HTR-8/SVneo (cell line): ENCODE results near the gene RHOXF2.
A peak's percentile ranks its signal among the peaks of the same experiment; 100 is the strongest.
"Not testable (repeated sequence)": the region's sequence is repeated elsewhere in the genome, so short reads cannot be mapped to it uniquely, and the experiment has no call there.

Experiments used
- DNase-seq: peaks from one replicate; pipeline ENCODE4 v3.0.0; 2011; ENCODE audit warnings: low spot score, mixed read lengths; ENCODE audit not compliant: insufficient read length
- FAIRE-seq: peaks from 2 replicates; lab custom pipeline; 2011; peaks lifted over from hg19 to GRCh38; lab: Jason Lieb, UNC

RHOXF2 gene, protein sequence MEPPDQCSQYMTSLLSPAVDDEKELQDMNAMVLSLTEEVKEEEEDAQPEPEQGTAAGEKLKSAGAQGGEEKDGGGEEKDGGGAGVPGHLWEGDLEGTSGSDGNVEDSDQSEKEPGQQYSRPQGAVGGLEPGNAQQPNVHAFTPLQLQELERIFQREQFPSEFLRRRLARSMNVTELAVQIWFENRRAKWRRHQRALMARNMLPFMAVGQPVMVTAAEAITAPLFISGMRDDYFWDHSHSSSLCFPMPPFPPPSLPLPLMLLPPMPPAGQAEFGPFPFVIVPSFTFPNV

DNA sequence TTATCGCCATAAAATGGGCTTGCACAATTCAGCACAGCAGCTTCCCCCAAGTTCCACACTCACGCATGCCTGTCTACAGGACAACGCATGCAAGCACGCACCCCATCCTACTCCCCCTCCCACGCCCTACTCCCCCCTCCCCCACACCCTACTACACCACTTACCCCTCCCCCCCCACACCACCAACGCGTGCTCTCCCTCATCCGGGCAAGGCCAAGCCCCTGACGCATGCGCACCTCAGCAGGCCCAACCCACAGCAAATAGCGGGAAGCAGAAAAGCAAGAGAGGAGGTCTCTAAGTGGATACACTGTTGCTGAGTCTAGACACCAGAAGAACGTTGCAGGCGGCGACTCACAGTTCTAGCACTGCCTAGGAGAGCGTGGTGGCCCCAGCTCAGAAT is at the start of gene RHOXF2:
TSS of gene RHOXF2 (plus strand) at position 301 of the 400 bp plus-strand sequence. CDS start 138 bp downstream, outside the sequence.
- not testable (repeated sequence) for DNase-seq, FAIRE-seq

DNA sequence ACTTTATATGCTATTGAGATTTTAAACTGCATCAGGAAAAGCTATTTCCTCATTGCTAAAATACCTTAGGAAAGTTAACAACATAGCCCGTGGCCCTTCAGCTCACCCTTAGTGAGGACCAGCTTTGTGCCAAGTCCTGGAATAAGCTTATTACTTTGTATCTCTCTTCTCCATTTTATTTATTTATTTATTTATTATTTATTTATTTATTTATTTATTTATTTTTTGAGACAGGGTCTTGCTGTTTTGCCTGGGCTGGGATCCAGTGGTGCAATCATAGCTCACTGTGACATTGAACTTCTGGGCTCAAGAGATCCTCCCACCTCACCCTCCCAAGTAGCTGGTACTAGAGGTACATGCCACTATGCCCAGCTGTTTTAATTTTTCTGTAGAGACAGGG is 49.0 kb upstream of the RHOXF2 start:
- no peak for FAIRE-seq
- DNase-seq: no peak

DNA sequence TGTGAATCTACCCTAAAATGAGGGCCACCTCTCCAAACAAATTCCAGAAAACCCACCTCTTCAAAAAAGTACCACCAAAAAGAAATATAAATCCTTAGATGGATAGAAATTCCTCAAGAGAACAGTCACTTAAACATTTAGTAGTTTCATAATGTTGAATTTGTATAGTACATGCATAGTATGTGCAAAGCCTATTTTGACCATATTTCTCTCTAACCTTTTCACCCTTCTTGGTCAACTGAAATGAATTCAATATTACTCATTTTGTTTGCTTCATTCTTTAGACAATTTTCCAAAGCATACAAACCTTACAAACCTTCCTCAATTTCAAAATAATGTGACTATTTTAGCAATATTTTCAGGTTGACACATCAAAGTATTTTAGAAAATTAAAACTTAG is 46.8 kb upstream of the RHOXF2 start:
- FAIRE-seq (no peak), DNase-seq (no peak)

DNA sequence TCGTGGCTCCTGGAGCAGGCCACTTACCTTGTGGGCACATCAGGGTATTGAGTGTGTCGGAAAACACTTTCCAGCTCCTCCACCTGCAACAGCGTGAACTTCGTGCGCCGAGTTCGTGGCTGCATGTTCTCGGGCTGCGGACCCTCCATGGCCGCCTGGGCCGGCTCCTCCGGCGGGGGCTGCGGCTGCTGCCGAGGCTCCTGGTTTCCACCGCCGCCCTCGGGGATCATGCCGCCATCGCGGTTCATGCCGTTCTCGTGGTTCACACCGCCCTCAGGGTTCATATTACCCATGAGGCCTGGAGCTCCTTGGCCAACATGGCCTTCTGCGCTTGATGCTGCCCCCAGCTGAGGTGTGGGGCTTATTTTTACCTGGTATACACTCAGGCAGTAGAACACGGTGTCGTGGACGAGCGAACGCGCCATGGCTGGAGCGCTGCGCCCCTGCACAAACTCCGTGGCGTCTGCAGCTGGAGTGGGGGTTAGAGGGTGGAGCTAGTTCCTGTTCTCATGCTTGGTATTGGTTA is 42.9 kb upstream of the RHOXF2 start, which contains the start of gene RHOXF1:
TSS of gene RHOXF1 (minus strand) at position 476 of the 526 bp plus-strand sequence. CDS start at position 425, 51 bp downstream.
- FAIRE-seq (no peak), DNase-seq (no peak)

DNA sequence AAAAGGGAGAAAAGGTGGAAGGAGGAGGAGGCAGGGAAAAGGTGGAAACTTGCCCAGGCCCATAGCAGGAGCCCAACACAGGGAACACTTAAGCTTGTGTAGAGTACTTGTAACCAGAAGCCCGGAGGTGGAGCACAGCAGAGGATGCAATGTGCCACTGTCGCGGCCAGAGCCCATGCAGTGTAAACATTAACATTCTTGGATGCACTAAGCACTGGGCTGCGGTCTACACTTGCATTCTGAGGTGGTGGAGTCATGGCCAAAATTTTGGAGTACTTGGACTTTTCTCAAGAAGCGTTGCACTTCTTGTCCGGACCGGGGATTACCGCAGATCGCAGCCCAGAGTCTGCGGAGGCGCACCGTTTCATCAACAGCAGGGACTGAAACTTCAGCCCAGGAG is 38.2 kb upstream of the RHOXF2 start:
- DNase-seq (no peak), FAIRE-seq (no peak)

DNA sequence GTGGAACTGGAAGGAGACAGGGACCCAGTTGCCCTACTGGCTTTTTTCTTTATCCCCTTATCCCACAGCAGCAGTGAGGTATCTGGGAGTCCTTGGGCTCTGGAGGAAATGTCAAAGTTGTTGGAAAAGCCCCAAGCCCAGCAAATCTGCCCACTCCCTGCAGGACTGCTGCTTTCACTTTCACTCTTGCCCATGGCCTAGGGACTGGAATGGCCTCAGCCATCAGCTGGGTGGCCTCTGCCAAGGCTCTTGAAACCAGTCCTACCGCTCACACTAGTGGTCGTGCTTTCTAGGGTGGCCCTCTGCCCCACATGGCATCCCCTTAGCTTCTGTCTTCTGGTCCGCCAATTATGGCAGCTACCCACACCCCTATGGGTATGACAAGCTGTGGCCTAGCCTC is 33.0 kb upstream of the RHOXF2 start:
- no peak for FAIRE-seq
- no peak for DNase-seq

DNA sequence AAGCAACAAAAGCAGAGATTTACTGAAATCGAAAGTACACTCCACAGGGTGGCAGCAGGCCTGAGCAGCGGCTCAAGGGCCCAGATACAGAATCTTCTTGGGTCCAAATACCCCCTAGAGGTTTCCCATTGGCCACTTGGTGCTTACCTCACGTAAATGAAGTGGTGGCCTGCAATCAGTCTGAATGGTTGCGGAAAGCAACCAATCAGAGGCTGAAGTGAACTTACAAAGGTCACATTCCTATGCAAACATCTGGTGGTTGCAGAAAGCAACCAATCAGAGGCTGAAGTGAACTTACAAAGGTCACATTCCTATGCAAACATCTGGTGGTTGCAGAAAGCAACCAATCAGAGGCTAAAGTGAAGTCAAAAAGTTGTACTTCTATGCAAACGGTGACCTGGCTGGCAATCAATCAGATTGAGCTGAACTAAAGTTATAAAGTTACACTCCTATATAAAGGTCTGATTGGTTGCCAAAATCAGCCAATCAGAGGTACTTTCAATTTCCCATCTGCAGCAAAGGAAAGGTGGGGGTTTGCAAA is 30.0 kb upstream of the RHOXF2 start:
- FAIRE-seq: peak; percentile 54
- DNase-seq: not testable (repeated sequence)

DNA sequence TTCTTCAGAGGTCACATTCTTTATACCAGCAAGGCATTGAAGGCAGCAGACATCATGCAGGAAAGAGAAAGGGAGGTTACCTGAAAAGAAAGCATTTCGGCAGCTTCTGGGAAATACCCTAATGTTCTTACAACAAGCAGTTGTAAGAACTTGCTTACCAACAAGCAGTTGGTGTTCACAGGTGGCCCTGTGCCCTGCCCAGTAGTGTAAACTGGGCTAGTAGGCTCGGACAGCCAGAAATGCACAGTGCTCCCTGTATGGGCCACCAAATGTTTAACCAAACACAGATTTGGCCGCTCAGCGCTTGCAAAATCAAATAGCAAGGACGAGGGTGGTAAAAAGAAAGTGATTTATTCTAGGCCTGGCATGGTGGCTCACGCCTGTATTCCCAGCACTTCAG is 22.3 kb upstream of the RHOXF2 start:
- FAIRE-seq (no peak), DNase-seq (no peak)

DNA sequence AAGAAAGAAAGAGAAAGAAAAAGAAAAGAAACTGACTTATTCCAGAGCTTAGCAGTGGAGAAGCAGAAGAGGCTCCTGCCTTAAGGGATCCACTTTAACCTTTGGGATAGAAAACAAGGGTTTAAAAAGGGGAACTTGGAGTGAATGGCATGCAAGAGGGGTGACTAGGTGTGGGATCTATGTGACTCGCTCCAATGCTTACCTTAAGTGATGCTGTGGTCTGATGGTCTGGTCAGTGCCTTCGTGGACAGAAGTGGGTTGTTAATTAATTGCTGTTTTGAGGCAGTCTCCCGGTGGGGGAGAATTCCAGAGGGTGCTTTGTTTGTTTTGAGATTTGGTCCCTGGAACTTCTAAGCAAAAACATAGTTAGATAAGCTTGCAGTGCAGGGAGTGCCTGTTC is 21.6 kb upstream of the RHOXF2 start:
- FAIRE-seq (no peak), DNase-seq (no peak)

DNA sequence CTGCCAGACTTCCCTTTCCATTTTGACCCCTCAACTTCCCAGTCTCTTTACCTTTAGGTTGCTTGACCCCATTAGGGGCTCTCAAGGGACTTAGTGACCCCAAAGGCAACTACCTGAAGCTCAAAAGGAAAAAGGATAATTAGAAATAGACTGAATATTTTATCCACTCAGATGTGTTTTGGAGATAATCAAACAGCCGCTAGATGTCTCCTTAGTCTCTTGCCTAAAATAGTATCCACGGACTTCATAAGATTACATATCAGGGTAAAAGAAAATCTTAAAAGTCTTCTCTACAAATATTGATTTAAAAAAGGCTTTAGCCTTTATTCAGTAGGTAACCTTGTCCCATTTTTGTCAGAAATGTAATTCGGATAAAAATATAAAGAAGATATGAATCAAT is 21.0 kb upstream of the RHOXF2 start:
- no peak for DNase-seq
- no peak for FAIRE-seq

DNA sequence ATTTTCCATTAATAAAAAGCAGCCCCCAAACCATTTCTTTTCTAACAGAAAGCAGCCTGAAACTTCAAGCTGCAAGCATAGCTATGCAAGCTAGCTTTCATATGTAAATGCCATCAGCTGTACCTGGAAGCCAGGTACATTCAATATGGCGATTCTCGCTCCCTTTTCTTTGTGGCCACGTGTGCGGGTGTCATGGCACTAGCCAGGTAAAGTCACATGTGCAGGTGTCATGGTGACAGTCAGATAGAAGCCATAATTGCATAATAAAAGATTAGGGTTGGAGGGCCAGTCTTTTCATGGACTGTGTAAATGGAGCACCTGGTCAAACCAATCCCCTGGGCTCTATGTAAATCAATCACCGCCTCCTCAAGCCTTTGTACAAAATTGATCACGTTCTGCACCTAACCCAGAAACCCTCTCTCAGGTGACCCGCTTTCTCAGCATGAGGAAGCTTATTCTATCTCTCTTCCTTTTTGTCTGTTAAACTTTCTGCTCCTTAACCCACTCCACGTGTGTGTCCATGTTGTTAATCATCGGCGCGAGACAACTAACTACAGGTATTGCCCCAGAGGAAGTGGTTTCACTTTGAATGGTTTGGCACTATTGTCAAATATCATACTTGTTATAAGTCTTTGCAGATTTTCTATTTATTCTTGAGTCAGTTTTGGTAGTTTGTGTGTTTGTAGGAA is 18.0 kb upstream of the RHOXF2 start:
- DNase-seq: no peak

DNA sequence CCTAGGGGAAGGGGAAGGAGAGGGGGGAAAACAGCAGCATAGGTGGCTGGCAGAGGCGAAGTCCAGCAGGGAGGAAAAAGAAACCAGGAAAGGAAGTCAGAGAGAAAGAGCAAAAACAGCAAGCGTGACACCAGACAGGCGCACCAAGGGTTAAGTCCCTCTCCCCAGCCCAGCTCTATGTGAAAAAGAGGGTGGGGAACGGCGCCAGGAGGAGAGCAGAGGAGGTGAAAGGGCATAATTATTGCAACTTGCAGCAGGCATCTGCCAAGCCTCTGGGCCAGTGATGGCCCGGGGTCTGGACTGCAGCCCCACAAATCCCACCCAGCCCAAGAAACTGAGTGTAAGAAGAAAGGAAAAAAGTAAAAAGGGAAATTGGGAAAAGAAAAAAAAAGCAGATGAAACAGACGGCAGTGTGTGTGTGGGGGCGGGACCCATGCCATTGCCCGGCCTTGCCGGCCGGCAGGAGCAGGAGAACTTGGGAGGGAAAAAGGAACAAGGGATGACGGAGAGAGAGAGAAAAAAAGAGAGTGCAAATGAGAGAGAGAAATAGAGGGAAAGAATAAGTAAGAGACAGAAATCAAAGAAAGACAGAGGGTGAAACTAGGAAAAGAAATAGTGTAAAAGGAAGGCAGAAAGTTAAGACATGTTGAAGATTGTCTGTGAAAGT is 14.1 kb upstream of the RHOXF2 start:
- no peak for DNase-seq
- no peak for FAIRE-seq

More for the DNA sequence above, 18.0 kb upstream of the RHOXF2 start:
- FAIRE-seq: no peak

DNA sequence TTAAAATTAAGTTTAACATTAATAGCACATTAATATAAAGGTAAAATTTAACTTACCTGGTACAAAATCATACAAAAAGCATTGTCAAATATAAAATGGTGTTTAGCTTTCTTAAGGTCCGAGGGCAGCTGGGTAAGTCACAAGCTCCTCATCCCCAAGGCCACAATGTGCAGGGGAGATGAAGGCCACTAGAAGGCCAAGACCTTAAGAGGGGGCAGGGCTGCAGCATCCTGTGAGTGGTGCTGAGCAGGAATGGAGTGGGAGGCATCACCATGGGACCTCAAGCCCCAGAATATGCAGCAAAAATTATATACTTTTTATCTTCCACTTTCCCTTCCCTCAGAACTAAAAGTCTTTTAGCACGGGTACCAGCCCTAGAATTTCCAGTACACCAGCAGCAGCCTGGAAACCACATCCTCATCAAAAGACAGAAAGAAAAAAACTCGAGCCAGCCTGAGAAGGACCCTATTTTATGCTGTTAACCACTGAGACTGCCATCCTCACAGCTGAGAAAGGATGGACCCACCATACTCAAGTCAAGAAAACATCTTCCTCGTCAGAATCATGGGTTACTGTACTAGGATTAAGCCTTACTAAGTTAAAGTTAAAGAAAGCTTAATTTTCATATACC is 13.0 kb upstream of the RHOXF2 start:
- FAIRE-seq: no peak

DNA sequence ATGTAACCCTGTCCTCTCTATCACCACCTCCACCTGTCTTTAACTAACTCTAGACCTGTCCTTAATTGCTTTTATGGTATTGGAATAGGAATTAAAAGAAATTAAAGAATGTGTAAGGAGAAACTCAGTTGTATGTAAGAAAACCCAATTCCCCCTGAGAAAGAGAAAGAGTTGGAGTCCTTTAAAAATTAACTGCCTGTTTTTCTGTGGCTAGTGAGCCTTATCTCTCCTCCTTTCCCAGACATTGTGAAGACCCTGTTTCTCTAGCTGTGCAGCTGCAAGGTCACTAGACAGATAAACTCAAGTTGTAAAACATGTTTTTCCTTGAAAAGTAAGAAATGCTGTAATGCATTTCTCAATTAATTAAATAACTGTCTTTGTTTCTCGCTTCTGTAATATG is 12.1 kb upstream of the RHOXF2 start:
- not testable (repeated sequence) for DNase-seq, FAIRE-seq

More for the DNA sequence above, 13.0 kb upstream of the RHOXF2 start:
- DNase-seq: no peak

DNA sequence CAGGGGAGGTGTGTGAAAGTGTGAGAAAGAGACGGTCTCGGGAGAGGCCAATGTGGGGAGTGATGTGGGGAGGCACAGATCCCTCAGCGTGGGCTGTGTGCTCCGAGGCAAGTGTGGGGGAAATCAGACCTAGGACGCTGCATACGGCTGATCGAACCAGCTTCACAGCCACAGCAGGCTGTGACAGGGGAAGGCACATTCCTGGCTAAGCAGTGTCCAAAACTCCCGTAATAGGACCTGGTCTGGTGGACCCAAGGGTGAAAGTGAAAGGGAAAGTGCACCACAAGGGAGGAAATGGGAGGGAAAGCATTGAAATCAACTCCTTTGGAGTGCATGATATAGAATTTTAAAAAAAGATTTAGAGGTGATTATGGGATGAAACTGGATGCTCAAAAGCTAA is 10.9 kb upstream of the RHOXF2 start:
- DNase-seq (no peak), FAIRE-seq (no peak)

DNA sequence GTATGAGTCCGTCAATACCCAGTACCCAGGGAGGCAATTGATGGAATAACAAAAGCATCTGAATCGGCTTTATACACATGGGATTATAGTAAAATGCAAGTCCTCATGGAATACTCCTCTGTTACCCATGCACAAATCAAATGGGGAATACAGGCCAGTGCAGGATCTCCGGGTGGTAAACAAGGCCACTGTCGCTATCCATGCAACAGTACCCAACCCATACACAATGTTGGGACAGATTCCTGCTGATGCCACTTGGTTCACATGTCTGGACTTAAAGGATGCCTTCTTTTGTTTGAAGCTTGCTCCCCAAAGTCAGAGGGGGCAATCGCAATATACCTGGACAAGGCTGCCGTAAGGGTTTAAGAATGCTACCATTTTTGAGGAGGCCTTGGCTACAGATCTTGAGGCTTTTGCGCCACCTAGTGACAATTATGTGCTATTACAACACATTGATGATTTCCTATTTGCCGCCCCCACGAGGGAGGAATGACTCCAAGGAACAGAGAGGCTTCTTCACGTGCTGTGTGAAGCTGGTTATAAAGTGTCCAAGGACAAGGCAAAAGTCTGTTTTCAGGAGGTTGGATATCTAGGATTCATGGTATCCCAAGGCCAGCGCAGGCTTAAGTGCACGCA is 8.2 kb upstream of the RHOXF2 start:
- DNase-seq, FAIRE-seq: not testable (repeated sequence)

DNA sequence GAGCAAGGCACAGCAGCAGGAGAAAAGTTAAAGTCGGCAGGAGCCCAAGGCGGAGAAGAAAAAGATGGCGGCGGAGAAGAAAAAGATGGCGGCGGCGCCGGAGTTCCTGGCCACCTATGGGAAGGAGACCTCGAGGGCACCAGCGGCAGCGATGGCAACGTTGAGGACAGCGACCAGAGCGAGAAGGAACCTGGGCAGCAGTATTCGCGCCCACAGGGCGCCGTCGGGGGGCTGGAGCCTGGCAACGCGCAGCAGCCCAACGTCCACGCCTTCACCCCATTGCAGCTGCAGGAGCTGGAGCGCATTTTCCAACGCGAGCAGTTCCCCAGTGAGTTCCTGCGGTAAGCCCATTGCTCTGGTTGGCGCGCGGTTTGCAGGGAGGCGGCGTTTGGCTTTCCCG is 673 bp downstream of the RHOXF2 start:
- not testable (repeated sequence) for FAIRE-seq, DNase-seq

DNA sequence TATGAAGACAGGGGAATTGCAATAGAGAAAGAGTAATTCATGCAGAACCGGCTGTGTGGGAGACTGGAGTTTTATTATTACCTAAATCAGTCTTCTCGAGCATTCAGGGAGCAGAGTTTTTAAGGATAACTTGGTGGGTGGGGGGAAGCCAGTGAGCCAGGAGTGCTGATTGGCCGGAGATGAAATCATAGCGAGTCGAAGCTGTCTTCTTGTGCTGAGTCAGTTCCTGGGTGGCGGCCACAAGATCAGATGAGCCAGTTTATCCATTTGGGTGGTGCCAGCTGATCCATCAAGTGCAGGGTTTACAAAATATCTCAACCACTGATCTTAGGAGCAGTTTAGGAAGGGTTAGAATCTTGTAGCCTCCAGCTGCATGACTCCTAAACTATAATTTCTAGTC is 34.8 kb downstream of the RHOXF2 start:
- not testable (repeated sequence) for FAIRE-seq, DNase-seq

DNA sequence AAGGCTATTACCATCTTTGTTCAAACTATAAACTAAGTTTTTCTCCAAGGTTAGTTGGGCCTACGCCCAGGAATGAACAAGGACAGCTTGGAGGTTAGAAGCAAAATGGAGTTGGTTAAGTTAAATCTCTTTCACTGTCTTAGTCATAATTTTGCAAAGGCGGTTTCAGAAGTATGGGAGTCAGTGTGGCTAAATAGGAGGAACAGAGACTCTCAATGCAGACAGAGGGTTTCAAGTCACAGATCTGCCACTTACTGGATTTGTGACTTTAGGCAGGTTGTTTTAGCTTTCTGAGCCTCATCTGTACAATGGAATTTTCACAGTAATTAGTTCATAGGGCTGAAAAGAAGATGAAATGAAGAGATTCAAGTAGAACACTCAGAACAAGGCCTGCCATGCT is 35.3 kb downstream of the RHOXF2 start:
- DNase-seq, FAIRE-seq: not testable (repeated sequence)
